ENCODE results near the gene PACS1.
"Not testable (repeated sequence)": the region's sequence is repeated elsewhere in the genome, so short reads cannot be mapped to it uniquely, and the experiment has no call there.

Gene PACS1

GRCh38 chr11:66077927-66078326 is 7.9 kb downstream of the PACS1 start:
- DNase-seq: no peak

- DNase-seq: not testable (repeated sequence)
Measured at GRCh38 chr11:66078949-66079348, 8.9 kb downstream of the PACS1 start.

DNA sequence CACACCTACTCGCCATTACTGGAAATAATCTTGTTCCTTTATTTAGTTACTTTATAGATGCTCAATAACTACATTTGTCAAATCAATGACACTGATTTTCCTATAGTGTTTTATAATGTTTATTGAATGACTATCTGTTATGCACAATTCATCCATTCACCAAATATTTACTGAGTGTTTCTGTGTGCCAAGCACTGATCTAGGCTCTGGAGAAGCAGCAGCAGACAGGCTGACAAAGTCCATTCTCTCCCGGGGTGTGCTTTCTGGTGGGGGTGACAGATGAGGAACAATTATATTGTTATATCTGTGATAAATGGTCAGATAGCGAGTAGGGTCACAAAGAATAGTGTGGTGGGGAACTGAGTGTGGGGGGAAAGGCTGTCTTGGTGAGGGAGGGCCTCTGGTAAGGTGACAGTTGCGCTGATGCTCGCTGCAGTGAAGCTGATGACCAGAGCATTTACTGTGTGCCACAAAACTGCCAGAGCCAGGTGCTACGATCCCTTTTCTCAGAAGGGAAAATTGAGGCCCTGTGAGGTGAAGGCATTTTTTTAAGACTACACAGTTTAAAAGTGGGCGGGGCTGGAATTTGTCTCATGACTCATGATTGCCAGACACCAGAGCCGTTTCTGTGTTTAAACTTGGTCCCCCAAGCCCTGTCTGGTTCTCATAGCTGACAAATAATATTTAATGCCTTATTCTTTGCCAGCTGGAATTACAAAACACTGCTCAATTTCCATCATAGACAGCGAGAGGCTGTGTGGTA is 10.2 kb downstream of the PACS1 start:
- DNase-seq: peak; percentile 63

GRCh38 chr11:66081505-66081904 is 11.4 kb downstream of the PACS1 start:
- peak; percentile 57 for DNase-seq

DNA sequence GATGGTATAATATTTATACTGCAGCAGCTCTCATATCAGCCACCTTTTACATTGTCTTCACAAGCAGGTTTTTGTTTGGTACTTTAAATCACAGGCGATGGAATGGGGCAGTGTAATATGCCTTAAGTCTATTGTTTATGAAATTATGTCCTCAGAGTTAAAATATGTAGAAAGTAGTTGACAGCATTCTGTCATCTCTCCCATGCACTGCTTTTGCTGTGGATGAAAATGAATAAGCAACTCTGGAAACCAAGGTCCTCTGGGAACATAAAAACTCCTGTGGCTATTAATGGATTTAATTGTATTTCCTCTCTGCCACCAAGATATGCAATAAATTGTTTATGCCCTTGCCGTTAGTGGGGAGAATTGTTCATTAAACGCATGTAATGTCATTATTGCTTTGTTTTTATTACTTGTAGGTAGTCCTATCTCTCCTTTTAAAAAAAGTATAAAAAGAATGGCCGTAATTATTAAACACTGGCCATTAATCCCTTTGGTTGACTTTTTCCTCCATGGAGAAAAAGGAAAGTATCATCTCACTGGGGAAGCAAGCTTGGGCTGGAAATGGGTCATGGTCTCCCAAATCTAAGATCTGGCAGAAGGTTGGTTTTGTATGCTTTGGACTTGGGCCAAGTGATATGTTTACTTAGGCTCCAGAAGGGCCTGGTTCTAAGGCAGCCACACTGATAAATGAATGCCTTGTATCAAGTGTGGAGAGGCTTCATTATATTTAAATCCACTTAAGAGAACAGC is 13.1 kb downstream of the PACS1 start:
- DNase-seq: no peak

GRCh38 chr11:66083767-66084166 is 13.7 kb downstream of the PACS1 start:
- no peak for DNase-seq

DNA sequence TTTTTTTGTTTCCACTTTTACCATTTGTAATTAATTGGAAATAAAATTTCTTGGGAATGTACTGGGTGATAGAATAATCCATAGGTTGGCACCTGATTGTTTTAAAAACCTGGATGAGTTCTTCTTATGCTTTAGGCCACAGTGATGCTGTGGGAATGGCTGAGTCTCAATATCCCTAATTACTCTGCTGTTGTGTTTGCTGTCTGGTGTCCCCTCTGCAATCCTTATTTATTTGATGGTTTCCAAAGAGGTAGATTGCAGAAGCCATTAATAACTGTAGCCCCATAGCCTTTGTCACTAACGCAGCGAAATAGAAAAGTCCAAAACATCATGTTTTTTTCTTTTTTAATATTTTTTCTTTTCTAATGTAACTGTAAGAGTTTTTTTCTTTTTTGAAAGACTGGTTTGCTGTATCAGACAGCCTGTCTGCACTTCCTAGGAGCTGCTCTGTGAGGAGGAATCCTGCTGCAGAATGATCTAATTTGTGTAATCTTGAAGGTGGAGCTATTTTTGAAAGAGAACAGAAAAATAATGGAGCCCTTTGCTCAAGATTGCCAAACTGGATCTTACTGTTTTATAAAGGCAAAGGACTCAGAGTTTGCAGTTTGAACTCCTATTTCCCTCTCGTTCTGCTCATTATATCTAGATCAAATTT is 14.9 kb downstream of the PACS1 start:
- DNase-seq: no peak

- DNase-seq: no peak
Measured at GRCh38 chr11:66087148-66087908, 17.3 kb downstream of the PACS1 start.

DNA sequence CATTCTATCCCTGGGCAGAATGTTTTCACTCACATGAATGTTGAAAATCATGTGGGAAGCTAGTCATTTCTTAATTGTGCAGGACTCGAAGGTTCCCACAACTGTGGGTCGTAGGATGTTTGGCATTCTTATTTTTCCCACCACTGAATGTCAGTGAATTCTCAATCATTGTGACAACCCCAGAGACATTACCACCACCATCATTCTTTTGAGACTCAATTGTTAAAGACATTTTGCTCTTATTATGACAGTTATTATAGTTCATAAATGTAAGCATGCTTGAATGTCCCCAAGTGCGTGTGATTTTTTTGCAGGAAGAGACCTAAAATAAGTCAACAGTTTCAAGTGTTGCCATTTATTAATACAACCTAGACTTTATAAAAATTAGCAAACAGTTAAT is 19.0 kb downstream of the PACS1 start:
- DNase-seq: no peak

DNA sequence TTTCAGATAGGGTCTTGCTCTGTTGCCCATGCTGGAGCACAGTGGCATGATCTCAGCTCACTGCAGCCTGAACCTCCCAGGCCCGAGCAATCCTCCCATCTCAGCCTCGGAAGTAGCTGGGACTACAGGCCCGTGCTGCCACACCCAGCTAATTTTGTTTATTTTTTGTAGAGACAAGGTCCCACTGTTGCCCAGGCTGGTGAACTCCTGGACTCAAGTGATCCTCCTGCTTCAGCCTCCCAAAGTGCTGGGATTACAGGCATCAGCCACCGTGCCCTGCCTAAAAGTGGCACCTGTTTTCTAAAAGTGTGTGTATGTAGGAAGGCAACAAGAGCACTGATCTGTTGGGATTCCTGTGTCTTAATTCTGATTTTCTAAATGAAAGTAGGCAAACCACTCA is 20.2 kb downstream of the PACS1 start:
- no peak for DNase-seq

- not testable (repeated sequence) for DNase-seq
Measured at GRCh38 chr11:66092125-66092524, 22.1 kb downstream of the PACS1 start.

DNA sequence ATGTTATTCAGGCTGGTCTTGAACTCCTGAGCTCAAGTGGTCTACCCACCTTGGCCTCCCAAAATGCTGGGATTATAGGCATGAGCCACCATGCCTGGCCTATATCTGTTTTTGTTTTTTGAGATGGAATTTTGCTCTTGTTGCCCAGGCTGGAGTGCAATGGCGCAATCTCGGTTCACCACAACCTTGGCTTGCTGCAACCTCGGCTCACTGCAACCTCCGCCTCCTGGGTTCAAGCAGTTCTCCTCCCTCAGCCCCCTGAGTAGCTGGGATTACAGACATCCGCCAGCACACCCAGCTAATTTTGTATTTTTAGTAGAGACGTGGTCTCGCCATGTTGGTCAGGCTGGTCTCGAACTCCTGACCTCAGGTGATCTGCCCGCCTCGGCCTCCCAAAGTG is 29.7 kb downstream of the PACS1 start:
- DNase-seq: not testable (repeated sequence)

DNA sequence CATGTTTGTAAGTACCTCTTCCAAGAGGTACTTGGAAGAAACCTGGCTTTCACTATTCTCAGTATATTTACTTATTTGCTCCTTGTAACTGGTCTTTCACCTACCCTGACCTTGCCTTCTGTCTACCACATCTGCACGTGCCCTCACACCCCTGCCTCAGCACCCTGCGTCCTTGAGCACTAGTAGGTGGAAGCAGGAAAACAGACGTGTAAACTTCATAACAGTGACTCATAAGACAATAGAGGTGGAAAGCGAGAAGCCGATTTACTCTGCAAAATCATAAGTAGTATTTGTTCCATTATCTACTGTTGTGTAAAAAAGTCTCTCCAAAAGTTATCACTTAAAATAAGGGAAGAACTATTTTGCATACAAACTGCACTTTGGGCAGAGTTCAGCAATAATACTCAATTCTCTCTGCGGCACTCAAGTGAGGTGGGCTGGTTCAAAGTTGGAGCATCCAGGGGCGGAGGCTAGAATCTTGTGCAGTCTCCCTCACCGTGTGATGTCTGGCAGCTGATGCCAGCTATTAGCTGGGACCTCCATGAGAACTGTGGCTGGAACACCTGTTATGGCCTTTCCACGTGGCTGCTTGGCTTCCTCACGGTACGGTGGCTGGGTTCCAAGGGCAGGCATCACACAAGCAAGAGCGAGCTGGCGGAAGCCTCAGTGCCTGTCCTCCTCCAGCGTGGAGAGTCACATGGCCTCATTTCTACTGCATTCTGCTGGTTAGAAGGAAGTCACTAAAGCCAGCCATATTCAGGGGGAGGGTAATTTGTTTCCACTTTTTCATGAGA is 30.4 kb downstream of the PACS1 start:
- DNase-seq: peak; percentile 44

DNA sequence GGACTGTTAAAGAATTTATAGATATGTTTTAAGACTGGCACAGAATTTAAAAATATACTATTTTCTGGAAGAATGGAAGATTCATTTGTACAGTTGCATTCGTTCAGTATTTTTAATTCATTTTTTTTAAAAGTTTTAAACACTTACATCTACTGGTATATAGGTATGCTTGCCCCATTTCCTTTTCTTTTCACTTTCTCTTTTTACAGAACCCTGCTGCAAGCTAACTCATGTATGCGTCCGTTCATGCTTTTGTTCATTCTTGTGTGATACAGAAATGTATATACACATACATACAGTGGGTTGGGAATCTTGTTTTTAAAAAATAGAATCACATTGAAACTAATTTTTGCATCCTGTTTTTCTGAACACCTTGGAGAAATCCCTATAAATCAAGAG is 31.0 kb downstream of the PACS1 start:
- no peak for DNase-seq

DNA sequence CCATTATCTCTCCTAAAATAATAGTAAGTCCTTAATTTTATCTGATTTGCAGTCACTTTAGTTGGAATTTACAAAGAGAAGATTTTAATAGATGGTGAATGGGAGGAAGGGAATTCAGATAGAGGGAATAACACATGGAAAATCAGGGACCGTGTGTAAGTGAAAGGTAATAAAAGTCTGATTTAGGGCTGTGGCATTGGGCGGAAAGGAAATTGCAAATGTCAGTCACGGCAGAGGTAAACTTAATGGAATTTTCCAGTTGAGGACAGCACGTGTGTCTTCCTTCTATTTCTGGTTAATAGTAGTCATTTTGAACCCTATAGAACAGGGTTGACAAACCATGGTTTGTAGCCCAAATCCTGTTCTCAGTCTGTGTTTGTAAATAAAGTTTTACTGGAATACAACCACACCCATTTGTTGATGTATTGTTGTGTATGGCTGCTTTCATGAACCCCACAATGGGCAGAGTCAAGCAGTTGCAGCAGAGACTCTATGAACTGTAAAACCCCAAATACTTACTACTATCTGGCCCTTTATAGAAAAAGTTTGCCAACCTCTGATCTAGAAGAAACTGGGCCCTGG is 34.1 kb downstream of the PACS1 start:
- DNase-seq: no peak

GRCh38 chr11:66106786-66107599 is 36.9 kb downstream of the PACS1 start:
- DNase-seq: no peak

GRCh38 chr11:66107600-66108510 is 37.8 kb downstream of the PACS1 start:
- DNase-seq: no peak

DNA sequence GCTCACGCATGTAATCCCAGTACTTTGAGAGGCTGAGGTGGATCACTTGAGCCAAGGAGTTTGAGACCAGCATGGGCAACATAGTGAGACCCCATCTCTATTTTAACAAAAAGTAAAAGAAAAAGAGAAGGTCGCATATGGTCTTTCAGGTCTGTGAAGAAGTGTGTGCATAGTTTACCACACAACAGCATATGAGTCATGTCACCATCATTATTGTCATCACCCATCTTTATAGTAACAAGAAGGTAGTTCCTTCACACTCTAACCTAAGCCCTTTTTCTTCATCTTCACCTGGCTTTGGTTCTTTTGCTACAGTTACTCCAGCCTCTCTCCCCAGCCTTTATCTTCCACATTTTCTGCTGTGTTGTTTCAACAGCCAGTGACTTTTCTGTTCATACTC is 39.2 kb downstream of the PACS1 start:
- no peak for DNase-seq

- no peak for DNase-seq
Measured at GRCh38 chr11:66111158-66111557, 41.1 kb downstream of the PACS1 start.

DNA sequence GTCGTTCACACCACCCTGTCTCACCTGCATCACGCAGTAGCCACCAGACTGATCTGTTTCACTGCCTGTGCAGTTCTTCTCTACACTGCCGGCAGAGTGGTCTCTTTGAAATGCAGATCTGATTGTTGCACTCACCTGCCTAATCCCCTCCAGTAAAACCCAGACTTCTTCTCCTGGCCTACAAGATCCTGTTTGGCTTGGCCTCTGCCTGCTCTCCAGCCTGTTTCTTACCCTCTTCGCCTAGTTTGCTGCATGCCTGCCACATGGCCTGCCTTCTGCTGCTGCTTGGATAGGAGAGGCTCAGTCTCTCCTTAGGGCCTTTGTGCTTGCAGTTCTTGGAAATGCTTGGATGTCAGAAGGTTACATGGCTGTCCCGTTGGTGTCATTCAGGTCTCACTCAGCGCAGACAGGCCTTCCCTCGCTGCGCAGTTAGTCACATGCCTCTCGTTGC is 42.0 kb downstream of the PACS1 start:
- no peak for DNase-seq

All from activated CD4-positive, alpha-beta T cell treated with anti-CD3 and anti-CD28 coated beads for 1 hour (primary cell).